HFF-Myc (cell line): ENCODE measurements around the gene MICU1.

ENCODE experiments used
- DNase-seq: peaks from one replicate; pipeline ENCODE4 v3.0.0-alpha.2; 2011; ENCODE audit warnings: low read depth; ENCODE audit errors: extremely low read depth
- H3K4me3 ChIP-seq: replicated peaks from 2 replicates; pipeline ENCODE4 v1.5.1; 2011; ENCODE audit warnings: low read depth, mild to moderate bottlenecking, control low read depth, low read length
- CTCF ChIP-seq: IDR thresholded peaks from 2 replicates; pipeline ENCODE4 v1.5.1; 2012; ENCODE audit warnings: mild to moderate bottlenecking, low read depth, low read length, control low read depth; ENCODE audit errors: missing control alignments

Gene MICU1

DNA sequence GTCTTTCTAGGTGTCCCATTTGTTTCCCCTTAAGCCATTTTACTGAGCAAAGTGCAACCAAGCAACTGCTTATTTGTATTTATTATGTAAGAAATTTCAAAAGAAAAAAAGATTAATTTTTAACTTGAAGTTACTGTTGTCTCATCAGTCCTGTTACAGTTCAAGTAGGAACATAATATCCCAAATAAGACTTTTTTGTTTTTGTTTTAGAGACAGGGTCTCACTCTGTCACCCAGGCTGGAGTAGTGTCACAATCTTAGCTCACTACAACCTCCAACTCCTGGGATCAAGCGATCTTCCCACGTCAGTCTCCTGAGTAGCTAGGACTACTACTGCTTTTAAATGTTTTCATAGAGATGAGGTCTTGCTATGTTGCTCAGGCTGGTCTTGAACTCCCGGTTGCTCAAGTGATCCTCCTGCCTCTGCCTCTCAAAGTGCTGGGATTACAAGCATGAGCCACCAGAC, 101.9 kb downstream of the MICU1 start:
- TF ChIP-seq CTCF: no peak
- no peak overlapping the region for H3K4me3 ChIP-seq
- no peak for DNase-seq

DNA sequence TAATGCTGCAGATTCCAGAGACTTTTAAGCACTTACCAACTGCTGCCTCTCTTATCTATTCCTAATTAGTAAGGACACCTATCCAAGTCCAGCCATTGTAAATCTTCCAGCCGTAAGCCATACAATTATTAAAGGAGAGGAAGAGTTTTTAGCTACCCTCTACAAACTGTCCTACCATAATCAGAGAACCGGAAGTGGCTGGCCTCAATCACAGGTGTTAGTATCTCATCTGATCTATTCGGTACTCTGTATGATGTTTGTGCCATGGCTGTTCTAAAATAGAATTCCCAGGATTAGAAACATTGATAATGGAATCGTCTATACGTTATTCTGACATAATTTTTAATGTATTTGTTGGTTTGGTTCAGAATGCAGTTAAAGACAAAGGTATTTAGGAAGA, 102.8 kb downstream of the MICU1 start:
- no peak for DNase-seq
- H3K4me3 ChIP-seq: no peak overlapping the region
- TF ChIP-seq CTCF: no peak

GRCh38 chr10:72517244-72517643, 108.6 kb downstream of the MICU1 start:
- H3K4me3 ChIP-seq: no peak overlapping the region
- no peak for DNase-seq
- TF ChIP-seq CTCF: no peak

- DNase-seq: no peak
- TF ChIP-seq CTCF: no peak
- H3K4me3 ChIP-seq: no peak overlapping the region
Observed at GRCh38 chr10:72515455-72515854, 110.4 kb downstream of the MICU1 start.

- no peak for TF ChIP-seq CTCF
- no peak for DNase-seq
- H3K4me3 ChIP-seq: no peak overlapping the region
Observed at GRCh38 chr10:72513910-72514309, 112.0 kb downstream of the MICU1 start.

GRCh38 chr10:72511459-72511858, 114.4 kb downstream of the MICU1 start:
- no peak overlapping the region for H3K4me3 ChIP-seq
- no peak for DNase-seq
- no peak for TF ChIP-seq CTCF

GRCh38 chr10:72509941-72510340, 115.9 kb downstream of the MICU1 start:
- DNase-seq: no peak
- no peak overlapping the region for H3K4me3 ChIP-seq
- no peak for TF ChIP-seq CTCF
